Measurements from ENCODE around the gene PSMD7.
"Not testable (repeated sequence)": the region's sequence is repeated elsewhere in the genome, so short reads cannot be mapped to it uniquely, and the experiment has no call there.

PSMD7 gene

GRCh38 chr16:74339226-74339625, 42.6 kb downstream of the PSMD7 start:
- DNase-seq (ENCODE audit: insufficient read length, low spot score); FAIRE-seq: not testable (repeated sequence)

- not testable (repeated sequence) for FAIRE-seq; DNase-seq (ENCODE audit: insufficient read length, low spot score)
Measured at GRCh38 chr16:74353038-74353437, 56.4 kb downstream of the PSMD7 start.

Data from GM19239 (cell line).